Measurements from ENCODE around the gene HRH1.
"Not testable (repeated sequence)": the region's sequence is repeated elsewhere in the genome, so short reads cannot be mapped to it uniquely, and the experiment has no call there.

Gene HRH1

DNA sequence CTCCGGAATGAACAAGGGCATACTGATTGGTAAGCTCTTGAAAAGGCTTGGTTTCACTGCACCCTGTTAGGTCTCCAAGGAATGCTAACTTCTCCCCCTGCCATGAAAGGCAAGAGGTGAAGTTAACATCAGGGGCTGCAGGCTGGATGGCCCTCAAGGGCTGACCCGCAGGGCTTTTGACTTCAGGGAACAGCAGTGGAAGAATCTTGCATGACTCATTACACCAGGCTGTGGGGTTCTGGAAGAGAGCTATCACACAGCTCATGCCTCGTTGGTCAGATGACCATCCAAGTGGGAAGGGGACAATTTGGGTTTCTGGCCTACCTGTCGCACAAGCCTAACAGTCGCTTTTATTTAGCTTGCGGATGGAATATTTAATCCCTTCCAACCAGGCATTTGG lies 94.3 kb downstream of the HRH1 start:
- DNase-seq (ENCODE audit: low read depth), result no peak
- TF ChIP-seq, protein P1, sequence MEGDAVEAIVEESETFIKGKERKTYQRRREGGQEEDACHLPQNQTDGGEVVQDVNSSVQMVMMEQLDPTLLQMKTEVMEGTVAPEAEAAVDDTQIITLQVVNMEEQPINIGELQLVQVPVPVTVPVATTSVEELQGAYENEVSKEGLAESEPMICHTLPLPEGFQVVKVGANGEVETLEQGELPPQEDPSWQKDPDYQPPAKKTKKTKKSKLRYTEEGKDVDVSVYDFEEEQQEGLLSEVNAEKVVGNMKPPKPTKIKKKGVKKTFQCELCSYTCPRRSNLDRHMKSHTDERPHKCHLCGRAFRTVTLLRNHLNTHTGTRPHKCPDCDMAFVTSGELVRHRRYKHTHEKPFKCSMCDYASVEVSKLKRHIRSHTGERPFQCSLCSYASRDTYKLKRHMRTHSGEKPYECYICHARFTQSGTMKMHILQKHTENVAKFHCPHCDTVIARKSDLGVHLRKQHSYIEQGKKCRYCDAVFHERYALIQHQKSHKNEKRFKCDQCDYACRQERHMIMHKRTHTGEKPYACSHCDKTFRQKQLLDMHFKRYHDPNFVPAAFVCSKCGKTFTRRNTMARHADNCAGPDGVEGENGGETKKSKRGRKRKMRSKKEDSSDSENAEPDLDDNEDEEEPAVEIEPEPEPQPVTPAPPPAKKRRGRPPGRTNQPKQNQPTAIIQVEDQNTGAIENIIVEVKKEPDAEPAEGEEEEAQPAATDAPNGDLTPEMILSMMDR (conservative IDR thresholded peaks at IDR 0.05; ENCODE audit: low read depth, low read length), result no peak
- H3K4me3 ChIP-seq (ENCODE audit: low read depth, low read length), result no peak overlapping the region

DNA sequence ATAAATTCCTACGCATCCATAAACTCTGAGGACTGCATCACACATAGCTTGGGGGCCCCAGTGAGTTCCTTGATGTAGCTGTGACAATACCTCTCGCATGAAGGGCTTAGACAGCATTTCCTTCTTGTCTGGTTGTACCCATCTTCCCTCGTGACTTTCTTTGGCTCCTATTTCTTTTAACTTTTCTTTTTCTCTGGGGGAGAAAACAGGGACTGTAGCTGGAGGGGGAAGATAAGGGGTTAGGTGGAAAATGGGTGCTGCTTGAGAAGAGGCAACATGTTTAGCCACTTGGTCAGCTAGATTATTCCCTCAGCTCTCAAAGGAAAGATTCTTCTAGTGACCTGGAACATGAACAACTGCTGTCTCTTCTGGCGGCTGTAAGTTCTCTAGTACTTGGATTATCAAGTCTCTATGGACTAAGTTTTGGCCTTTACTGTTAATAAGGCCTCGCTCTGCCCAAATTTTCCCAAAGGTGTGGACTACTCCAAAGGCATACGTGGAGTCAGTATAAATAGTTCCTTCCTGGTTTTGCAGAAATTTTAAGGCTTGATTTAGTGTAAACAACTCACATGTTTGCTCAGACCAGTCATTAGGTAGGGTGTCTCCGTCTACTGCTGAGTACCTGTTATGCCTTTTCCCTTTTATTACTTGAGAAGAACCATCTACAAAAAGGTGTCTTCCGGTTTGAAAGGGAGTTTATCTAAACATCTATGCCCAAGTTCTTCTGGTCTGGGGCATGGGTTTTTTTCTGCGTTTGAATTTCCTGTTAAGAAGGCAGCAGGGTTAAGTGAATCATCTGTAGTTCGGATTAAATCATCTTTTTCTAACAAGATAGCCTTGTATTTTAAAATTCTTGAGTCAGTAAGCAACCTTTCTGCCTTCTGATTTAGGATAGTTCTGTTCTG lies 96.9 kb downstream of the HRH1 start:
- TF ChIP-seq, protein P1 (conservative IDR thresholded peaks at IDR 0.05; ENCODE audit: low read depth, low read length), result no peak
- DNase-seq (ENCODE audit: low read depth), result no peak
- no peak overlapping the region for H3K4me3 ChIP-seq (ENCODE audit: low read depth, low read length)

DNA sequence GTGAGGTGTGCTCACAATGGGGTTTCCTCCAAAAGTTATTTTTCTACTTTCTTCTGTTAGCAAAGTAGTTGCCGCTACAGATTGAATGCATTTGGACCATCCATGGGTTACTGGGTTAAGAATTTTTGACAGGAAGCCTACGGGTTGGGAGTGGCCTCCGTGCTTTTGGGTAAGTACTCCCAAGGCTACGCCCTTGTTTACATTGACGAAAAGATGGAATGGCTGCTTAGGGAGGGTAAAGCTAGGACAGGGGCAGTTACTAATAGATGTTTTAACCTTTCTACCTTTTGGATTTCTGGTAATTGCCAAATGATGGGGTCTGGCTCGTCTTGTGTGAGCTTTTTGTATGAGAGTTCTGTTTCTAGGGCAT lies 97.5 kb downstream of the HRH1 start:
- no peak overlapping the region for H3K4me3 ChIP-seq (ENCODE audit: low read depth, low read length)

DNA sequence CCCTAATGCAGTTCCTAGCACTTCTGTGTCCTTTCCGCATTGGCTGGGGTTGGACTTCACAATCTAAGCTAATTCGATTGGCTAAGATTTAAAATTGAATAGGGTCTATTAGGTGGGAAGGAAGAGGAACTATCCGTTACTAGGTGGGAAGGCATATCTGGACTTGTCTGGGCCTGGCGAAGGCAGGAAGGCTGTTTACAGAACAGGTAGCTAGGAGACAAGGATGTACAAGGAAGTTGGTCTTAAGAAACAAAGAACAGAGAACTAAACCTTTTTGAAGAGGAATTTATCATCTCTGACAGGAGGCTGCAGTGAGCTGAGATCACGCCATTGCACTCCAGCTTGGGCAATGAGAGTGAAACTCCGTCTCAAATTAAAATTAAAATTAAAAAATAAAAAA lies 100.6 kb downstream of the HRH1 start:
- H3K4me3 ChIP-seq (ENCODE audit: low read depth, low read length), result no peak overlapping the region
- no peak for DNase-seq (ENCODE audit: low read depth)
- TF ChIP-seq, protein P1 (conservative IDR thresholded peaks at IDR 0.05; ENCODE audit: low read depth, low read length), result no peak

More for the DNA sequence above, 97.5 kb downstream of the HRH1 start:
- DNase-seq (ENCODE audit: low read depth), result no peak
- TF ChIP-seq, protein P1 (conservative IDR thresholded peaks at IDR 0.05; ENCODE audit: low read depth, low read length), result no peak

DNA sequence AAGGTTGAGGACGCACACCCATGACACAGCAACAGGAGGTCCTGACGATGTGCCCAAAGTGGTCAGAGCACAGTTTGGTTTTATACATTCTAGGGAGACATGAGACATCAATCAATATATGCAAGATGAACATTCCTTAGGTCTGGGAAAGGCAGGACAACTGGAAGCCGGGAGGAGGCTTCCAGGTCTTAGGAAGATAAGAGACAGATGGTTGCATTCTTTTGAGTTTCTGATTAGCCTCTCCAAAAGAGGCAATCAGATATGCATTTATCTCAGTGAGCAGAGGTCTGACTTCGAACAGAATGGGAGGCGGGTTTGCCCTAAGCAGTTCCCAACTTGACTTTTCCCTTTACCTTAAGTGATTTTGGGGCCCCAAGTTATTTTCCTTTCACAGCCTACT lies 101.2 kb downstream of the HRH1 start:
- not testable (repeated sequence) for DNase-seq (ENCODE audit: low read depth); H3K4me3 ChIP-seq (ENCODE audit: low read depth, low read length)

DNA sequence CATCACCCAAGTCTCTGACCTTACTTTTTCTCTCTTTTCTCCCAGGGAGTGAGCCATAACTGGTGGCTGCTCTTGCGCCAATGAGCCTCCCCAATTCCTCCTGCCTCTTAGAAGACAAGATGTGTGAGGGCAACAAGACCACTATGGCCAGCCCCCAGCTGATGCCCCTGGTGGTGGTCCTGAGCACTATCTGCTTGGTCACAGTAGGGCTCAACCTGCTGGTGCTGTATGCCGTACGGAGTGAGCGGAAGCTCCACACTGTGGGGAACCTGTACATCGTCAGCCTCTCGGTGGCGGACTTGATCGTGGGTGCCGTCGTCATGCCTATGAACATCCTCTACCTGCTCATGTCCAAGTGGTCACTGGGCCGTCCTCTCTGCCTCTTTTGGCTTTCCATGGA lies 104.7 kb downstream of the HRH1 start:
- TF ChIP-seq, protein P1 (conservative IDR thresholded peaks at IDR 0.05; ENCODE audit: low read depth, low read length), result peak; percentile 12

DNA sequence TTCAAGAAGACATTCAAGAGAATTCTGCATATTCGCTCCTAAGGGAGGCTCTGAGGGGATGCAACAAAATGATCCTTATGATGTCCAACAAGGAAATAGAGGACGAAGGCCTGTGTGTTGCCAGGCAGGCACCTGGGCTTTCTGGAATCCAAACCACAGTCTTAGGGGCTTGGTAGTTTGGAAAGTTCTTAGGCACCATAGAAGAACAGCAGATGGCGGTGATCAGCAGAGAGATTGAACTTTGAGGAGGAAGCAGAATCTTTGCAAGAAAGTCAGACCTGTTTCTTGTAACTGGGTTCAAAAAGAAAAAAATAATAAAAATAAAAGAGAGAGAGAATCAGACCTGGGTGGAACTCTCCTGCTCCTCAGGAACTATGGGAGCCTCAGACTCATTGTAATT lies 106.2 kb downstream of the HRH1 start:
- TF ChIP-seq, protein P1 (conservative IDR thresholded peaks at IDR 0.05; ENCODE audit: low read depth, low read length), result peak; percentile 26
- no peak overlapping the region for H3K4me3 ChIP-seq (ENCODE audit: low read depth, low read length)
- DNase-seq (ENCODE audit: low read depth), result no peak

More for the DNA sequence above, 104.7 kb downstream of the HRH1 start:
- no peak for DNase-seq (ENCODE audit: low read depth)
- no peak overlapping the region for H3K4me3 ChIP-seq (ENCODE audit: low read depth, low read length)

Measured in choroid plexus epithelial cell (primary cell).